WERI-Rb-1 (cell line): ENCODE data around the gene PEX5L.

Experiments used
- DNase-seq: peaks from one replicate; pipeline ENCODE4 v3.0.0-alpha.2; 2020
- H3K27ac ChIP-seq: fragments of 250-450 bp; sonication (Bioruptor Pico); 2 replicates; pipeline ENCODE4 v1.5.1; 2020; ENCODE audit warnings: mild to moderate bottlenecking, moderate library complexity
- H3K27me3 ChIP-seq: fragments of 250-450 bp; sonication (Bioruptor Pico); 2 replicates; pipeline ENCODE4 v1.5.1; 2021; ENCODE audit warnings: mild to moderate bottlenecking, low read depth, moderate library complexity; ENCODE audit not compliant: insufficient read depth, severe bottlenecking
- H3K36me3 ChIP-seq: fragments of 250-450 bp; sonication (Bioruptor Pico); 2 replicates; pipeline ENCODE4 v1.5.1; 2020; ENCODE audit warnings: mild to moderate bottlenecking, moderate library complexity
- H3K4me3 ChIP-seq: 2 replicates; pipeline ENCODE4 v1.5.1; 2011; ENCODE audit warnings: low read depth, mild to moderate bottlenecking, control low read depth, low read length
- H3K9me3 ChIP-seq: fragments of 250-450 bp; sonication (Bioruptor Pico); 2 replicates; pipeline ENCODE4 v1.5.1; 2021; ENCODE audit warnings: mild to moderate bottlenecking, moderate library complexity; ENCODE audit not compliant: severe bottlenecking
- CTCF ChIP-seq: IDR thresholded peaks from 2 replicates; pipeline ENCODE4 v1.5.1; 2011; ENCODE audit warnings: low read depth, mild to moderate bottlenecking, control low read depth, inconsistent platforms, low read length

The PEX5L gene

GRCh38 chr3:179860275-179861107, 176.2 kb downstream of the PEX5L start:
- H3K4me3 ChIP-seq = no peak overlapping the region
- no peak for DNase-seq
- peaks cover 2% of the 10 kb centered on the region for H3K9me3 ChIP-seq
- H3K27ac ChIP-seq = no peak overlapping the region
- peaks cover 7% of the 10 kb centered on the region for H3K36me3 ChIP-seq
- no peak for TF ChIP-seq CTCF
- H3K27me3 ChIP-seq = no peaks in the 10 kb centered on the region

- no peaks in the 10 kb centered on the region for H3K27me3 ChIP-seq
- no peak overlapping the region for H3K27ac ChIP-seq
- TF ChIP-seq CTCF = no peak
- H3K4me3 ChIP-seq = no peak overlapping the region
- peaks cover 2% of the 10 kb centered on the region for H3K9me3 ChIP-seq
- no peak for DNase-seq
- peaks cover 11% of the 10 kb centered on the region for H3K36me3 ChIP-seq
Observed at GRCh38 chr3:179853176-179853575, 183.6 kb downstream of the PEX5L start.

GRCh38 chr3:179852142-179852905, 184.4 kb downstream of the PEX5L start:
- DNase-seq = no peak
- Histone ChIP-seq H3K36me3 (peaks cover 8% of the 10 kb centered on the region), H3K4me3 (no peak overlapping the region), H3K27me3 (no peaks in the 10 kb centered on the region), H3K27ac (no peak overlapping the region), H3K9me3 (peaks cover 2% of the 10 kb centered on the region)
- TF ChIP-seq CTCF = peak; percentile 15; the same call in 1 of the 2 replicates

GRCh38 chr3:179848711-179849110, 188.0 kb downstream of the PEX5L start:
- Histone ChIP-seq H3K36me3 (peaks cover 5% of the 10 kb centered on the region; the same call in 1 of the 2 replicates), H3K9me3 (no peaks in the 10 kb centered on the region), H3K27me3 (no peaks in the 10 kb centered on the region), H3K27ac (no peak overlapping the region), H3K4me3 (no peak overlapping the region)
- no peak for DNase-seq
- TF ChIP-seq CTCF = no peak

GRCh38 chr3:179842061-179842460, 194.7 kb downstream of the PEX5L start:
- H3K36me3 ChIP-seq = no peaks in the 10 kb centered on the region
- no peak overlapping the region for H3K27ac ChIP-seq
- H3K9me3 ChIP-seq = no peaks in the 10 kb centered on the region
- no peak for TF ChIP-seq CTCF
- no peaks in the 10 kb centered on the region for H3K27me3 ChIP-seq
- DNase-seq = no peak
- H3K4me3 ChIP-seq = no peak overlapping the region
